ENCODE measurements around the gene FGFBP1.

FGFBP1 gene

GRCh38 chr4:15938640-15939039, at the start of gene FGFBP1:
TSS of gene FGFBP1 (minus strand) at chr4:15938740. CDS start at chr4:15936632, 2,108 bp downstream.
- in situ Hi-C loops (cut with HindIII; ENCODE audit: low sequenced_read_pairs): no loop called here

- in situ Hi-C loops (cut with HindIII; ENCODE audit: low sequenced_read_pairs): no loop called here
These were observed 49.7 kb upstream of the FGFBP1 start for GRCh38 chr4:15988222-15988621.

GRCh38 chr4:15986907-15987306, 48.4 kb upstream of the FGFBP1 start:
- in situ Hi-C loops (cut with HindIII; ENCODE audit: low sequenced_read_pairs): no loop called here

DNA sequence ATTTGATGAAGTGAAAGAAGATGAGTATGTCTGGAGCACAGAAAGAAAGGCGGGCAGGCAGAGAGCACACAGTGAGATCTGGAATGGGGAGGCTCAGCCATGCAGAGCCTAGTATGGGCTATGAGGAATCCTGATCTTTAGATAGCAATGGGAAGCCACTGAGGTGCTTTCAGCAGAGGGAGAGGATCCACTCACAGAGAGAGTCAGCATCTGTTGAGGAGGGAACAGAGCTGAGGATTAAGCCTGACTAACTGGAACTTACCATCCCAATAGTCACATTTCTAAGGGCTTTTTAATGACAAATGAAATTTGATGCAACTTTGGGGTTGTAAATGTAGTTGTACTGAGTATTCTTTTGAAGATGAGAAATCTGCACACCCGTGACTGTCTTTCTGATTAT, 45.1 kb upstream of the FGFBP1 start:
- in situ Hi-C loops (cut with HindIII; ENCODE audit: low sequenced_read_pairs): no loop called here

- in situ Hi-C loops (cut with HindIII; ENCODE audit: low sequenced_read_pairs): no loop called here
These were observed 44.4 kb upstream of the FGFBP1 start for GRCh38 chr4:15982842-15983524.

DNA sequence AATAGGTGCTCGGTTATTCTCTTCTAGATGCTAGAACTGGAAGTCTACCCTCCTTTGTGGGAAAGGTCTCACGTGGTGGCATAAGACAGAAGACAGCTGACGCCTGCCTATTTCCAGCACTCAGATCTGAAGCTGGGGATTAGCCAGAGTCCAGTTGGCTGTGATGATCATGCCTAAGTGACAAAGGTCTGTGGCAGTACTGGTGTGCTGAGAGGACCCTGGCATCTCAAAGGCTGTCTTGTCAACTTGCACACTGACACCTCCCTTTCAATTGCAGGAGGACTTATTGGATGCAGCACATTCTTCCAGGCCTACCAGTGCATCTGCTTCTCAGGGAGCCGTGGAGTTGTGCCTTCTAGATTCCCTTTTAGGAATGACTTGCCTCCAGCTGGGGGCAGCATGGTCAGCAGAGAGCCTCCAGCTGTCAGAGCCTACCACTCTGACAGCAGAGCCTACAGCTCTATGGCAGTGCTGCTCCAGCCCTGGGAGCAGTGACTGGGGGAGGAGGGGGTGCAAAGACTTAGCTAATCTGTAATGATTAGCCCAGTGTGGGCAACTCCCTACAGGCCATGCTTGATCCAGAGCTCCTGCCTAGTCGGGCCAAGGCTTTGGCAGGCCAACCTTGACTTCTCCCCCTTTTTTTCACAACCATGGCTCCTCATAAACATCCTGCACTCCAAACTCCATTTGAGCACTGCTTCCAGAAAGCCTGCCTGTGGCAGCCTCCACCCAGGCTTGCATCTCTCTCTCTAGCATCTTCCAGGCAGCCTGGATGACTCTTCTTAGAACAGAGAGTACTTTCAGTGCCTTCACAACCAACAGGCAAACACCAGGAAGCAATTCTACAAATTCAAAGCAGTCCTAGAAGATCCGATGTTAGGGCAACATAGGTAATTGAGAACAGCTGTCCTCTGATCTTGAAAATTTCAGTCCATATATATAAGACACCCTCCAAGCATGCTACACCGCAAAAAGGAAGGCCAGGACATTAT, 38.2 kb upstream of the FGFBP1 start:
- in situ Hi-C loops (cut with HindIII; ENCODE audit: low sequenced_read_pairs): no loop called here

- in situ Hi-C loops (cut with HindIII; ENCODE audit: low sequenced_read_pairs): no loop called here
These were observed 32.7 kb upstream of the FGFBP1 start for GRCh38 chr4:15971068-15971801.

DNA sequence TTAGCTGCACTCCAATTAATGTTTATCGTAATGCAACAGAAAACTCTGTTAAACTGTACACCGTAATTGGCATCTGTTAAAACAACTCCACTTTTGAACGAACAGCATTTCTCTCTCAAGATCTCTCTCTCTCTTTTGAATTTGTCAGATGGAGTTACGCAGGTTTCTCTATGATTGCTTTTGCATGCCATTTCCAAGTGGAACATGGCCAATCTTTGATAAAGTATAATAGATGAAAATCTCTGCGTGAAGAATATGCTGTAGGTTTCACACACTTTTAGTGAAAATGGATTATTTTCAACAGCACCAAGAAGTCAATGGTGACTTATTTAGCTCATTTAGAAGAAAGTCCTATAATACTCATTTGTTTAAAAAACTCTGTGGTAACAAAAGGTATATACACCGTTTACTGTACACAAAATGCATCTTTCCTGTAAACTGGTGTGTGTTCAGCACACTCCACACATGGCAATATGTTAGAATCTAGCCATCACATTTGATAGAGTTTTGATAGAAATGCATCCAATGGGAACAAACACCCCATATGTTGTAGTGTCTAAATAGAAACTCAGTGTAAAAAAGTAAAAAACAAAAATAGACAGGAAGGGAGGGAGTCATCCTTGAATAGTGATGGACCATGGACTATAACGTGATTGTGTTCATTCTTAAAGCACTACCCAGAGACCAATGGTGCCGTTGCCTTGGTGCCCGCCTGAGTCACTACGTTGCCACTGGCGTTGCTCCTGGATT, 30.2 kb upstream of the FGFBP1 start:
- in situ Hi-C loops (cut with HindIII; ENCODE audit: low sequenced_read_pairs): no loop called here

GRCh38 chr4:15965325-15965724, 26.8 kb upstream of the FGFBP1 start:
- in situ Hi-C loops (cut with HindIII; ENCODE audit: low sequenced_read_pairs): no loop called here

DNA sequence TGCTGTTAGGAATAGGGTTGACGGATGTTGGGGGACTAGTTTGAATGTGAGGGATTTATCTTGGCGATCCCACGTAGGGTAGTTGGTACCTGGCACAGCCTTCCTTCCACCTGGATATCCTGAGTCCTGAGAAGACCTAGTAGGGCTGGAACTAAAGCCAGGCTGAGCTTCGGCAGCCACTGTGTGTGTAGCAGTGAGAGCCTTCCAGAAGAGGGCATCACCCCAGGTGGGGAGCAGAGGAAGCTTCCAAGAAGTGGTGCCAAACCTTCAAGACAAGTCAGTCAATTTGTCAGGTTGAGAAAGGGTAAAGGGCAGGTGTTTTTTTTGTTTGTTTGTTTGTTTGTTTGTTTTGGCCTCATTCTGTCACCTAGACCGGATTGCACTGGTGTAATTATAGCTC, 25.6 kb upstream of the FGFBP1 start:
- in situ Hi-C loops (cut with HindIII; ENCODE audit: low sequenced_read_pairs): no loop called here

GRCh38 chr4:15963576-15963975, 25.0 kb upstream of the FGFBP1 start:
- in situ Hi-C loops (cut with HindIII; ENCODE audit: low sequenced_read_pairs): no loop called here

GRCh38 chr4:15963001-15963451, 24.5 kb upstream of the FGFBP1 start, which contains the start of gene FGFBP2:
TSS of gene FGFBP2 (minus strand) at chr4:15963175. CDS start at chr4:15963129, 46 bp downstream.
- in situ Hi-C loops (cut with HindIII; ENCODE audit: low sequenced_read_pairs): no loop called here

GRCh38 chr4:15961781-15962510, 23.4 kb upstream of the FGFBP1 start:
- in situ Hi-C loops (cut with HindIII; ENCODE audit: low sequenced_read_pairs): no loop called here

GRCh38 chr4:15958562-15958961, 20.0 kb upstream of the FGFBP1 start:
- in situ Hi-C loops (cut with HindIII; ENCODE audit: low sequenced_read_pairs): no loop called here

DNA sequence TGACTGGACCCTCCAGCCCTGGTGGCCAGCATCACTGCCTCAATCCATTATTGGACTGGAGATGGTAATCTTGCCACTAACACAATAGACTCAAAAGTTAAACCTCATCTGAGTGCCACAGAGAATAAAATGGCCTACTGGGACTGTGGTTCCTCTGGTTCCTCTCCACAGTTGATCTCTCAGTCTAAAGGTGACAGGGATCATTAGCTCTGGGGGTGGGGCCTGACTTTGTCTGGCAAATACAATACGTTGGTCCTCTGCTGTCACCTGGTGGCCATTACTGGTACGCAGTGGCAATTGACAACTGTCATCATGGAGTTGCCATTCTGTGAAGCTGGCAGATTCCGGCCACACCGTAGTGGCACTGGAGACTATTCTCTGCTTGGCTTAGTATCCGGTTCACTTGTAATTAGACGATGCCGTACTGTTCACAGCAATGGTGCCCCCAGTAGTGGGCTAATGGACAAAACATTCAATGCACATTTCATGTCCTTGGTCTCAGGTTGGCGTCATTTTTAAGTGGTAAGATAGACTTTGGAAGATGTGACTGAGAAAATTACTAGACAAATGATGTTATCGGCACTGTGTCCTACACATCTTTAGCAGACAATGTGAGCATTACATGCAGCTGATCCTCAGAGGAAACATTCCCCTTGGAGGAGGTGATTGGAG, 17.8 kb upstream of the FGFBP1 start:
- in situ Hi-C loops (cut with HindIII; ENCODE audit: low sequenced_read_pairs): no loop called here

- in situ Hi-C loops (cut with HindIII; ENCODE audit: low sequenced_read_pairs): no loop called here
These were observed 17.1 kb upstream of the FGFBP1 start for GRCh38 chr4:15955670-15956069.

DNA sequence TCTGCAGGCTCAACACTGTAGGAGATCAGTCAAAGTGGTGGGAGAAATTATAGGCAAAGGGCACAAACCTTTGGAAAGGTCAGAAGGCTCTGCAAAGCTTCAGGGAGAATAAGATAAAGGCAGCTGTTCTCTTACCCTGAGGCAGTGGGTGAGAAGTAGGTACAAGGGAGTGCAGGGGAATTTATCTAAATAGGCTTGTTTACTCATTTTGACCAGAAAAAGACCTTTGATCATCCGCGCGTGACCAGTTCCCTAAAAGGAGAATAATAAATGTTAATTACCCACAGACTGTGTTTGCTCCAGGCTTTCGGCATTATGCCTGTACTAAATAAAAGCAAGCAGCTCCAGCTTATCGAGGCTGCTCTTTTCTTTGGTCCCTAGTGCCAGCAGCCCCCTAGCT, 15.1 kb upstream of the FGFBP1 start:
- in situ Hi-C loops (cut with HindIII; ENCODE audit: low sequenced_read_pairs): loop anchor here (5.0 kb wide), 1 partner anchor 71 kb away; no protein-coding TSS in a partner anchor

- in situ Hi-C loops (cut with HindIII; ENCODE audit: low sequenced_read_pairs): loop anchor here (5.0 kb wide), 1 partner anchor 69 kb away; no protein-coding TSS in a partner anchor
These were observed 13.2 kb upstream of the FGFBP1 start for GRCh38 chr4:15951781-15952180.

DNA sequence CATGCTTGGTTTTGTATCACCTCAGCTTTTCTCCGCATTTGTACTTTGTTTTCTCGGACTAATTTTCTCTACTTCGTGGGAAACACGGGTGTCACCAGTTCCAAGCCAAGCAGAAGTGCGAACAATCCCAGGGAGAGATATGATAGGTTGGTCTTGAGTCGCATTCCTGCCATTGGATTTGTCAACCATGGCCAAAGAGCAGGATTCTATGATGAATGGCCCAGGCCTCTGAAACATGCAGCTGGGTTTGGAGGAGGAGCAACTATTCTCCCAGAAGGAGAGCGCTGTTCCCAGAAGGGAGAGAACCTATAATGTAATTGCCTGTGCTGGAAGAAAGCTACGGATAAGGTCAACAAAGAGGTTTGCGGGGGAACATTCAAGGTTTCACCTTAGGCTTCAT, 10.3 kb upstream of the FGFBP1 start:
- in situ Hi-C loops (cut with HindIII; ENCODE audit: low sequenced_read_pairs): no loop called here

Measured in DLD1 (cell line).